ENCODE data around the gene SIGLEC1. TPM values are rescaled to one million over a fixed set of nuclear protein-coding genes. Genes with fewer than 3 reads are reported as not detected.

The SIGLEC1 gene
- total and polyA plus RNA-seq, 2 of the 8 experiments (the other 6 are each of a cell fraction or from before 2014, with no cell fraction given), result 0.02 TPM; not detected in 1

- TF ChIP-seq TEAD4 (IDR thresholded peaks at IDR 0.05; ENCODE audit: low read depth, low read length) (no peak), EGR1 (IDR thresholded peaks at IDR 0.05; ENCODE audit: borderline replicate concordance, low read depth, low read length) (no peak)
Observed at GRCh38 chr20:3729811-3730540, 17.6 kb upstream of the SIGLEC1 start (continued).

Data from H1 (cell line).